K562 (cell line): ENCODE measurements around the gene ATG10. TPM values are rescaled to one million over a fixed set of nuclear protein-coding genes. Genes with fewer than 3 reads are reported as not detected.
"Not testable (repeated sequence)": the region's sequence is repeated elsewhere in the genome, so short reads cannot be mapped to it uniquely, and the experiment has no call there.

Experiments used
- CTBP1 ChIP-seq: fragments of 450-650 bp; IDR thresholded peaks from 2 replicates; pipeline ENCODE4 v1.6.1; 2016; ENCODE audit warnings: borderline replicate concordance
- CXXC5 ChIP-seq: fragments of 250-450 bp; sonication (Bioruptor Pico); IDR thresholded peaks from 2 replicates; pipeline ENCODE4 v1.8.0; 2022; ENCODE audit warnings: inconsistent platforms, mild to moderate bottlenecking, moderate library complexity
- DPF2 ChIP-seq: fragments of 450-650 bp; IDR thresholded peaks from 2 replicates; pipeline ENCODE4 v1.6.1; 2016
- EHMT2 ChIP-seq: fragments of 450-650 bp; IDR thresholded peaks from 2 replicates; pipeline ENCODE4 v1.6.1; 2018; ENCODE audit warnings: antibody characterized with exemption
- MBD2 ChIP-seq: sonication (generic); IDR thresholded peaks from 2 replicates; pipeline ENCODE4 v1.6.1; 2016; ENCODE audit warnings: low read depth, borderline replicate concordance
- MTA1 ChIP-seq: fragments of 450-650 bp; IDR thresholded peaks from 2 replicates; pipeline ENCODE4 v1.6.1; 2017; ENCODE audit warnings: borderline replicate concordance
- MTA2 ChIP-seq: fragments of 450-650 bp; IDR thresholded peaks from 2 replicates; pipeline ENCODE4 v1.6.1; 2016; ENCODE audit warnings: low read depth
- REST ChIP-seq, 2 experiments: fragments of 450-650 bp; formaldehyde crosslinking in 1 of 2; IDR thresholded peaks; 2 replicates each; pipeline versions ENCODE4 v1.4.0 to v1.6.1; 2014 to 2020; ENCODE audit warnings: mild to moderate bottlenecking in 2 of 2, borderline replicate concordance in 1 of 2, low read depth in 1 of 2
- TAL1 ChIP-seq: fragments of 450-650 bp; IDR thresholded peaks from 2 replicates; pipeline ENCODE4 v1.6.1; 2016; ENCODE audit warnings: mild to moderate bottlenecking
- TBL1XR1 ChIP-seq, 2 experiments: IDR thresholded peaks; 2 replicates each; pipeline ENCODE4 v1.6.1; 2012; ENCODE audit warnings: improper control_type of control experiment in 2 of 2, low read length in 2 of 2, mild to moderate bottlenecking in 1 of 2
- TCF3 ChIP-seq: sonication (generic); formaldehyde crosslinking; IDR thresholded peaks from 2 replicates; pipeline ENCODE4 v1.4.0; 2020; ENCODE audit warnings: mild to moderate bottlenecking, missing genetic modification reagents
- polyA plus RNA-seq, 8 experiments: library from polyadenylated mRNA; depleted of rRNA in 4 of 8; stranded (reverse) in 5 of 8; unstranded in 3 of 8; fragments of >200 nt; fragmentation: Nextera tagmentation in 2 of 8; fragmentation: Illumina TruSeq in 1 of 8; extraction: Ambion mirVana in 2 of 8; extraction: Trizol in 1 of 8; gene quantifications; 2 replicates each; pipeline versions ENCODE4 v1.2.1 to v1.2.3, GENCODE V29; 2011 to 2014; ENCODE audit warnings: inconsistent platforms in 1 of 8, missing spikeins in 1 of 8
- total RNA-seq, 7 experiments: library from RNA; depleted of rRNA in 6 of 7; stranded (reverse); fragments of >200 nt in 6 of 7; fragmentation: Illumina TruSeq in 2 of 7; extraction: Trizol in 2 of 7; gene quantifications; 2 replicates each; pipeline versions ENCODE4 v1.2.1 to v1.2.3, GENCODE V29; 2011 to 2021; ENCODE audit warnings: low replicate concordance in 1 of 7
- TF ChIP-seq, protein P1 (sequence below): fragments of 450-650 bp; IDR thresholded peaks from 2 replicates; pipeline ENCODE4 v1.6.1; 2016; ENCODE audit warnings: antibody characterized with exemption
- TF ChIP-seq, protein P2 (sequence below): fragments of 450-650 bp; IDR thresholded peaks from 2 replicates; pipeline ENCODE4 v1.6.1; 2017; ENCODE audit warnings: antibody characterized with exemption, mild to moderate bottlenecking
- TF ChIP-seq, protein P3 (sequence below): sonication (generic); IDR thresholded peaks from 2 replicates; pipeline ENCODE4 v1.6.1; 2016

Gene ATG10
- total and polyA plus RNA-seq, 9 of the 15 experiments (the other 6 are each of a cell fraction or from before 2014, with no cell fraction given), result 7.0 to 18.8 (median 14.6) TPM

- TF ChIP-seq CTBP1, result peak; percentile 84
- TF ChIP-seq, protein P1, sequence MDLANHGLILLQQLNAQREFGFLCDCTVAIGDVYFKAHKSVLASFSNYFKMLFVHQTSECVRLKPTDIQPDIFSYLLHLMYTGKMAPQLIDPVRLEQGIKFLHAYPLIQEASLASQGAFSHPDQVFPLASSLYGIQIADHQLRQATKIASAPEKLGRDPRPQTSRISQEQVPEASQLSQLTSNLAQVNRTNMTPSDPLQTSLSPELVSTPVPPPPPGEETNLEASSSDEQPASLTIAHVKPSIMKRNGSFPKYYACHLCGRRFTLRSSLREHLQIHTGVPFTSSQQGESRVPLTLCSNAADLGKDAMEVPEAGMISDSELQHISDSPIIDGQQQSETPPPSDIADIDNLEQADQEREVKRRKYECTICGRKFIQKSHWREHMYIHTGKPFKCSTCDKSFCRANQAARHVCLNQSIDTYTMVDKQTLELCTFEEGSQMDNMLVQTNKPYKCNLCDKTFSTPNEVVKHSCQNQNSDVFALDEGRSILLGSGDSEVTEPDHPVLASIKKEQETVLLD, result peak; percentile 80
- TF ChIP-seq CXXC5 (CRISPR knock-in tag), result peak; percentile 69
- TF ChIP-seq TBL1XR1 (IDR thresholded peaks at IDR 0.05; ENCODE audit: low read length in 2 of 2), result 0 out of 4 replicates have a peak, but pooled peaks of 1 of the 2 experiments have one; percentile 66
- TF ChIP-seq REST (IDR thresholded peaks at IDR 0.05; ENCODE audit: borderline replicate concordance), result peak; percentile 15; the same call in 1 of the 2 replicates
- TF ChIP-seq REST (CRISPR knock-in tag; IDR thresholded peaks at IDR 0.05; ENCODE audit: low read depth), result not testable (repeated sequence)
- peak; percentile 70; the same call in 1 of the 2 replicates for TF ChIP-seq MTA1
- peak; percentile 74 for TF ChIP-seq TCF3 (CRISPR knock-in tag)
- TF ChIP-seq, protein P2, sequence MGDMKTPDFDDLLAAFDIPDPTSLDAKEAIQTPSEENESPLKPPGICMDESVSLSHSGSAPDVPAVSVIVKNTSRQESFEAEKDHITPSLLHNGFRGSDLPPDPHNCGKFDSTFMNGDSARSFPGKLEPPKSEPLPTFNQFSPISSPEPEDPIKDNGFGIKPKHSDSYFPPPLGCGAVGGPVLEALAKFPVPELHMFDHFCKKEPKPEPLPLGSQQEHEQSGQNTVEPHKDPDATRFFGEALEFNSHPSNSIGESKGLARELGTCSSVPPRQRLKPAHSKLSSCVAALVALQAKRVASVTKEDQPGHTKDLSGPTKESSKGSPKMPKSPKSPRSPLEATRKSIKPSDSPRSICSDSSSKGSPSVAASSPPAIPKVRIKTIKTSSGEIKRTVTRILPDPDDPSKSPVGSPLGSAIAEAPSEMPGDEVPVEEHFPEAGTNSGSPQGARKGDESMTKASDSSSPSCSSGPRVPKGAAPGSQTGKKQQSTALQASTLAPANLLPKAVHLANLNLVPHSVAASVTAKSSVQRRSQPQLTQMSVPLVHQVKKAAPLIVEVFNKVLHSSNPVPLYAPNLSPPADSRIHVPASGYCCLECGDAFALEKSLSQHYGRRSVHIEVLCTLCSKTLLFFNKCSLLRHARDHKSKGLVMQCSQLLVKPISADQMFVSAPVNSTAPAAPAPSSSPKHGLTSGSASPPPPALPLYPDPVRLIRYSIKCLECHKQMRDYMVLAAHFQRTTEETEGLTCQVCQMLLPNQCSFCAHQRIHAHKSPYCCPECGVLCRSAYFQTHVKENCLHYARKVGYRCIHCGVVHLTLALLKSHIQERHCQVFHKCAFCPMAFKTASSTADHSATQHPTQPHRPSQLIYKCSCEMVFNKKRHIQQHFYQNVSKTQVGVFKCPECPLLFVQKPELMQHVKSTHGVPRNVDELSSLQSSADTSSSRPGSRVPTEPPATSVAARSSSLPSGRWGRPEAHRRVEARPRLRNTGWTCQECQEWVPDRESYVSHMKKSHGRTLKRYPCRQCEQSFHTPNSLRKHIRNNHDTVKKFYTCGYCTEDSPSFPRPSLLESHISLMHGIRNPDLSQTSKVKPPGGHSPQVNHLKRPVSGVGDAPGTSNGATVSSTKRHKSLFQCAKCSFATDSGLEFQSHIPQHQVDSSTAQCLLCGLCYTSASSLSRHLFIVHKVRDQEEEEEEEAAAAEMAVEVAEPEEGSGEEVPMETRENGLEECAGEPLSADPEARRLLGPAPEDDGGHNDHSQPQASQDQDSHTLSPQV, result peak; percentile 79
- TF ChIP-seq MTA2, result peak; percentile 67
- TF ChIP-seq TAL1, result peak; percentile 84
- TF ChIP-seq DPF2, result peak; percentile 98
- TF ChIP-seq, protein P3, sequence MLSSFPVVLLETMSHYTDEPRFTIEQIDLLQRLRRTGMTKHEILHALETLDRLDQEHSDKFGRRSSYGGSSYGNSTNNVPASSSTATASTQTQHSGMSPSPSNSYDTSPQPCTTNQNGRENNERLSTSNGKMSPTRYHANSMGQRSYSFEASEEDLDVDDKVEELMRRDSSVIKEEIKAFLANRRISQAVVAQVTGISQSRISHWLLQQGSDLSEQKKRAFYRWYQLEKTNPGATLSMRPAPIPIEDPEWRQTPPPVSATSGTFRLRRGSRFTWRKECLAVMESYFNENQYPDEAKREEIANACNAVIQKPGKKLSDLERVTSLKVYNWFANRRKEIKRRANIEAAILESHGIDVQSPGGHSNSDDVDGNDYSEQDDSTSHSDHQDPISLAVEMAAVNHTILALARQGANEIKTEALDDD, result peak; percentile 75
- peak; percentile 56; the same call in 1 of the 2 replicates for TF ChIP-seq MBD2
- TF ChIP-seq EHMT2, result peak; percentile 11; the same call in 1 of the 2 replicates
Observed at GRCh38 chr5:81954796-81955195, 17.0 kb upstream of the ATG10 start (continued).
